22Rv1 (cell line): ENCODE results near the gene HTR3D.

Experiments
- CTCF ChIP-seq: fragments of 450-650 bp; IDR thresholded peaks from 2 replicates; pipeline ENCODE4 v1.5.1; 2017; ENCODE audit warnings: mild to moderate bottlenecking
- ZFX ChIP-seq: fragments of 450-650 bp; IDR thresholded peaks from 2 replicates; pipeline ENCODE4 v1.6.1; 2017; ENCODE audit warnings: antibody characterized with exemption, borderline replicate concordance

- no peak for TF ChIP-seq CTCF
- no peak for TF ChIP-seq ZFX
Observed at GRCh38 chr3:183987000-183987600, 44.4 kb upstream of the HTR3D start.
